A549 (cell line): Measurements from ENCODE around the gene QPRT.

Experiments used
- CEBPB ChIP-seq, 2 experiments: fragments of >200 bp in 1 of 2; sonication (Bioruptor Twin) in 1 of 2; formaldehyde crosslinking in 1 of 2; IDR thresholded peaks; 2 replicates each; pipeline ENCODE4 v1.6.1; 2012 to 2016
- MAZ ChIP-seq: fragments of 150-350 bp; IDR thresholded peaks from 2 replicates; pipeline ENCODE4 v1.6.1; 2014; ENCODE audit warnings: antibody characterized with exemption, low read depth, low read length, borderline replicate concordance
- MYC ChIP-seq: IDR thresholded peaks from 2 replicates; pipeline ENCODE4 v1.6.1; 2012; ENCODE audit warnings: mild to moderate bottlenecking, inconsistent platforms, low read length, improper control_type of control experiment, borderline replicate concordance
- POLR2A ChIP-seq: IDR thresholded peaks from 2 replicates; pipeline ENCODE4 v1.6.1; 2012; ENCODE audit warnings: mild to moderate bottlenecking, low read length
- POLR2AphosphoS2 ChIP-seq: conservative IDR thresholded peaks from 2 replicates; pipeline ENCODE4 v1.6.1; 2012; ENCODE audit warnings: low read length, improper control_type of control experiment, inconsistent platforms
- SMC3 ChIP-seq: fragments of >200 bp; sonication (Bioruptor Twin); formaldehyde crosslinking; IDR thresholded peaks from 3 replicates; pipeline ENCODE4 v1.6.1; 2018; ENCODE audit warnings: inconsistent platforms
- TF ChIP-seq, protein P1 (sequence below): fragments of >200 bp; sonication (Bioruptor Twin); formaldehyde crosslinking; IDR thresholded peaks from 3 replicates; pipeline ENCODE4 v1.5.1; 2016
- TF ChIP-seq, protein P2 (sequence below): fragments of 200-600 bp; sonication (generic); IDR thresholded peaks from 2 replicates; pipeline ENCODE4 v1.6.1; 2016; ENCODE audit warnings: antibody characterized with exemption, mild to moderate bottlenecking, moderate library complexity
- TF ChIP-seq, protein P3 (sequence below): IDR thresholded peaks from 2 replicates; pipeline ENCODE4 v1.6.1; 2012

DNA sequence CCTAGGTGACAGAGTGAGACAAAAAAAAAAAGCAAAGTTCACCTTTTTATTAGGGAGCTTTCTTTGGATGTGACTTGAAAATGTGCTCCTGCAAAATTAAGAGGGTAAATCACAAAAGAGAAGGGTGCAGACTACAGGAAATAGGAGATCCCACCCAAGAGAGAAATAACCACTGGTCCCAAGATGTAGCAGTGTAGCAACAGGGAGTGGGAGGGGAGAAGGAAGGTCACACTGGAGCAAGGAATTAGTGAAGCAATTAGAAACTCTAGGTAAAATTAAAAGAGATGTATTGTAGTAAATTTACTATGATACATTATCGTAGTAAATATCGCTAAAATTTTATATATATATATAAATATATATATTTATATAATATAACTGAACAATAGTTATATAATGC lies 28.2 kb upstream of the QPRT start:
- TF ChIP-seq POLR2A (no peak), SMC3 (no peak), POLR2AphosphoS2 (no peak), CEBPB (IDR thresholded peaks at IDR 0.05) (no peak), MYC (no peak), MAZ (no peak)
- TF ChIP-seq, protein P1, sequence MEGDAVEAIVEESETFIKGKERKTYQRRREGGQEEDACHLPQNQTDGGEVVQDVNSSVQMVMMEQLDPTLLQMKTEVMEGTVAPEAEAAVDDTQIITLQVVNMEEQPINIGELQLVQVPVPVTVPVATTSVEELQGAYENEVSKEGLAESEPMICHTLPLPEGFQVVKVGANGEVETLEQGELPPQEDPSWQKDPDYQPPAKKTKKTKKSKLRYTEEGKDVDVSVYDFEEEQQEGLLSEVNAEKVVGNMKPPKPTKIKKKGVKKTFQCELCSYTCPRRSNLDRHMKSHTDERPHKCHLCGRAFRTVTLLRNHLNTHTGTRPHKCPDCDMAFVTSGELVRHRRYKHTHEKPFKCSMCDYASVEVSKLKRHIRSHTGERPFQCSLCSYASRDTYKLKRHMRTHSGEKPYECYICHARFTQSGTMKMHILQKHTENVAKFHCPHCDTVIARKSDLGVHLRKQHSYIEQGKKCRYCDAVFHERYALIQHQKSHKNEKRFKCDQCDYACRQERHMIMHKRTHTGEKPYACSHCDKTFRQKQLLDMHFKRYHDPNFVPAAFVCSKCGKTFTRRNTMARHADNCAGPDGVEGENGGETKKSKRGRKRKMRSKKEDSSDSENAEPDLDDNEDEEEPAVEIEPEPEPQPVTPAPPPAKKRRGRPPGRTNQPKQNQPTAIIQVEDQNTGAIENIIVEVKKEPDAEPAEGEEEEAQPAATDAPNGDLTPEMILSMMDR: no peak
- TF ChIP-seq, protein P2, sequence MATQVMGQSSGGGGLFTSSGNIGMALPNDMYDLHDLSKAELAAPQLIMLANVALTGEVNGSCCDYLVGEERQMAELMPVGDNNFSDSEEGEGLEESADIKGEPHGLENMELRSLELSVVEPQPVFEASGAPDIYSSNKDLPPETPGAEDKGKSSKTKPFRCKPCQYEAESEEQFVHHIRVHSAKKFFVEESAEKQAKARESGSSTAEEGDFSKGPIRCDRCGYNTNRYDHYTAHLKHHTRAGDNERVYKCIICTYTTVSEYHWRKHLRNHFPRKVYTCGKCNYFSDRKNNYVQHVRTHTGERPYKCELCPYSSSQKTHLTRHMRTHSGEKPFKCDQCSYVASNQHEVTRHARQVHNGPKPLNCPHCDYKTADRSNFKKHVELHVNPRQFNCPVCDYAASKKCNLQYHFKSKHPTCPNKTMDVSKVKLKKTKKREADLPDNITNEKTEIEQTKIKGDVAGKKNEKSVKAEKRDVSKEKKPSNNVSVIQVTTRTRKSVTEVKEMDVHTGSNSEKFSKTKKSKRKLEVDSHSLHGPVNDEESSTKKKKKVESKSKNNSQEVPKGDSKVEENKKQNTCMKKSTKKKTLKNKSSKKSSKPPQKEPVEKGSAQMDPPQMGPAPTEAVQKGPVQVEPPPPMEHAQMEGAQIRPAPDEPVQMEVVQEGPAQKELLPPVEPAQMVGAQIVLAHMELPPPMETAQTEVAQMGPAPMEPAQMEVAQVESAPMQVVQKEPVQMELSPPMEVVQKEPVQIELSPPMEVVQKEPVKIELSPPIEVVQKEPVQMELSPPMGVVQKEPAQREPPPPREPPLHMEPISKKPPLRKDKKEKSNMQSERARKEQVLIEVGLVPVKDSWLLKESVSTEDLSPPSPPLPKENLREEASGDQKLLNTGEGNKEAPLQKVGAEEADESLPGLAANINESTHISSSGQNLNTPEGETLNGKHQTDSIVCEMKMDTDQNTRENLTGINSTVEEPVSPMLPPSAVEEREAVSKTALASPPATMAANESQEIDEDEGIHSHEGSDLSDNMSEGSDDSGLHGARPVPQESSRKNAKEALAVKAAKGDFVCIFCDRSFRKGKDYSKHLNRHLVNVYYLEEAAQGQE: no peak
- TF ChIP-seq, protein P3, sequence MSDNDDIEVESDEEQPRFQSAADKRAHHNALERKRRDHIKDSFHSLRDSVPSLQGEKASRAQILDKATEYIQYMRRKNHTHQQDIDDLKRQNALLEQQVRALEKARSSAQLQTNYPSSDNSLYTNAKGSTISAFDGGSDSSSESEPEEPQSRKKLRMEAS: no peak
